GM23248 (cell line): ENCODE measurements around the gene BRD4. TPM values are rescaled to one million over a fixed set of nuclear protein-coding genes. Genes with fewer than 3 reads are reported as not detected.

ENCODE experiments used
- DNase-seq: peaks from one replicate; pipeline ENCODE4 v3.0.0-alpha.2; 2015
- H2AFZ ChIP-seq: fragments of 200-600 bp; sonication (generic); 2 replicates; pipeline ENCODE4 v1.6.1; 2016; ENCODE audit warnings: antibody characterized with exemption
- H3F3A ChIP-seq: fragments of 200-600 bp; sonication (generic); 2 replicates; pipeline ENCODE4 v1.6.1; 2016; ENCODE audit warnings: mild to moderate bottlenecking, antibody characterized with exemption, mixed run types; ENCODE audit not compliant: insufficient read depth
- H3K27ac ChIP-seq: fragments of 200-600 bp; sonication (generic); 2 replicates; pipeline ENCODE4 v1.5.1; 2016; ENCODE audit warnings: mild to moderate bottlenecking
- H3K27me3 ChIP-seq: fragments of 200-600 bp; sonication (generic); replicated peaks from 2 replicates; pipeline ENCODE4 v1.6.1; 2016; ENCODE audit warnings: mild to moderate bottlenecking; ENCODE audit not compliant: insufficient read depth
- H3K36me3 ChIP-seq: fragments of 200-600 bp; sonication (generic); 2 replicates; pipeline ENCODE4 v1.6.1; 2016; ENCODE audit warnings: low read depth, mild to moderate bottlenecking
- H3K4me1 ChIP-seq: fragments of 200-600 bp; sonication (generic); 2 replicates; pipeline ENCODE4 v1.6.1; 2016; ENCODE audit warnings: mild to moderate bottlenecking; ENCODE audit not compliant: insufficient read depth
- H3K4me2 ChIP-seq: fragments of 200-600 bp; sonication (generic); one replicate; pipeline ENCODE4 v1.6.1; 2016; ENCODE audit warnings: mild to moderate bottlenecking; ENCODE audit not compliant: unreplicated experiment
- H3K4me3 ChIP-seq: fragments of 200-600 bp; sonication (generic); 2 replicates; pipeline ENCODE4 v1.5.1; 2016; ENCODE audit warnings: mild to moderate bottlenecking
- H3K79me2 ChIP-seq: fragments of 200-600 bp; sonication (generic); 2 replicates; pipeline ENCODE4 v1.6.1; 2016; ENCODE audit warnings: mild to moderate bottlenecking; ENCODE audit not compliant: insufficient read depth
- H3K9ac ChIP-seq: fragments of 200-600 bp; sonication (generic); 2 replicates; pipeline ENCODE4 v1.6.1; 2016; ENCODE audit warnings: mild to moderate bottlenecking
- H3K9me2 ChIP-seq: fragments of 200-600 bp; sonication (generic); 2 replicates; pipeline ENCODE4 v1.6.1; 2016; ENCODE audit warnings: mixed run types, mild to moderate bottlenecking, moderate library complexity; ENCODE audit not compliant: insufficient read depth
- H3K9me3 ChIP-seq: fragments of 200-600 bp; sonication (generic); one replicate; pipeline ENCODE4 v1.6.1; 2017; ENCODE audit warnings: low read depth
- H4K20me1 ChIP-seq: fragments of 200-600 bp; sonication (generic); 2 replicates; pipeline ENCODE4 v1.6.0; 2016; ENCODE audit not compliant: insufficient read depth
- EZH2 ChIP-seq: fragments of 200-600 bp; sonication (generic); IDR thresholded peaks from 2 replicates; pipeline ENCODE4 v1.6.1; 2018; ENCODE audit warnings: antibody characterized with exemption, mild to moderate bottlenecking; ENCODE audit not compliant: insufficient read depth, poor library complexity, severe bottlenecking
- EZH2phosphoT487 ChIP-seq: fragments of 200-600 bp; sonication (generic); IDR thresholded peaks from 2 replicates; pipeline ENCODE4 v1.6.1; 2018; ENCODE audit warnings: antibody characterized with exemption, moderate library complexity, mild to moderate bottlenecking, low read depth; ENCODE audit not compliant: insufficient read depth
- WGBS, 2 experiments: methylation state at CpG; one replicate each; pipeline ENCODE4 v1.1.6; 2015 to 2017; ENCODE audit warnings: low lambda C conversion rate in 2 of 2, low coverage in 1 of 2; ENCODE audit errors: missing lambda C conversion rate in 2 of 2; 5-methylcytosine and 5-hydroxymethylcytosine counted together
- in situ Hi-C: fragments of 300-500 bp; cut with MboI; formaldehyde crosslinking; loops from 2 replicates; pipeline ENCODE4 v1.15.0; 2020
- polyA plus RNA-seq: library from polyadenylated mRNA; unstranded; fragments of >200 nt; fragmentation: Nextera tagmentation; extraction: Ambion mirVana; gene quantifications from 2 replicates; pipeline ENCODE4 v1.2.1, GENCODE V29; 2016
- total RNA-seq: library from RNA; depleted of rRNA; stranded (reverse); fragments of >200 nt; shearing (Covaris generic); gene quantifications from 2 replicates; pipeline ENCODE4 v1.2.3, GENCODE V29; 2014

Gene BRD4
- total and polyA plus RNA-seq, 2 experiments from 2014 or later, result 9.0 to 18.6 TPM

GRCh38 chr19:15238639-15239155, 93.6 kb downstream of the BRD4 start:
- Histone ChIP-seq H2AFZ (no peak overlapping the region), H3K9me2 (no peaks in the 10 kb centered on the region), H3K4me2 (no peak overlapping the region), H4K20me1 (no peaks in the 10 kb centered on the region), H3F3A (peaks cover 22% of the 10 kb centered on the region), H3K9me3 (no peaks in the 10 kb centered on the region), H3K27ac (no peak overlapping the region), H3K4me3 (no peak overlapping the region), H3K36me3 (peaks cover 29% of the 10 kb centered on the region; the same call in 1 of the 2 replicates), H3K9ac (no peak overlapping the region), H3K27me3 (no peaks in the 10 kb centered on the region), H3K79me2 (peaks cover 25% of the 10 kb centered on the region), H3K4me1 (no peaks in the 10 kb centered on the region)
- no peak for TF ChIP-seq EZH2phosphoT487
- no peak for TF ChIP-seq EZH2
- in situ Hi-C loops, result no loop called here
- DNase-seq, result no peak
- WGBS, 2 experiments, result 91 to 93% methylated on average over 25 to 29 of the region's 29 CpGs

GRCh38 chr19:15237759-15238638, 94.3 kb downstream of the BRD4 start:
- no peak overlapping the region for H3K9ac ChIP-seq
- no peak overlapping the region for H2AFZ ChIP-seq
- TF ChIP-seq EZH2 (no peak), EZH2phosphoT487 (no peak)
- H3K4me2 ChIP-seq, result no peak overlapping the region
- no peak overlapping the region for H3K4me3 ChIP-seq
- no peaks in the 10 kb centered on the region for H3K9me2 ChIP-seq
- H3K79me2 ChIP-seq, result 0 out of 2 replicates have a peak, but pooled peaks cover 22% of the 10 kb centered on the region
- WGBS, 2 experiments, result 87 to 91% methylated on average over 40 to 42 of the region's 42 CpGs
- no peak overlapping the region for H3K27ac ChIP-seq
- H3K4me1 ChIP-seq, result no peaks in the 10 kb centered on the region
- no peaks in the 10 kb centered on the region for H3K27me3 ChIP-seq
- DNase-seq, result no peak
- in situ Hi-C loops, result no loop called here
- peaks cover 22% of the 10 kb centered on the region for H3F3A ChIP-seq
- no peaks in the 10 kb centered on the region for H3K9me3 ChIP-seq
- no peaks in the 10 kb centered on the region for H4K20me1 ChIP-seq
- peaks cover 27% of the 10 kb centered on the region; the same call in 1 of the 2 replicates for H3K36me3 ChIP-seq

- Histone ChIP-seq H3K27ac (no peak overlapping the region), H3K4me3 (no peak overlapping the region), H4K20me1 (no peaks in the 10 kb centered on the region), H3K9ac (no peak overlapping the region), H3K9me3 (no peaks in the 10 kb centered on the region), H3K4me2 (no peak overlapping the region), H3K4me1 (no peaks in the 10 kb centered on the region), H3K27me3 (no peaks in the 10 kb centered on the region), H3K79me2 (0 out of 2 replicates have a peak, but pooled peaks cover 14% of the 10 kb centered on the region), H3K36me3 (peaks cover 19% of the 10 kb centered on the region; the same call in 1 of the 2 replicates), H2AFZ (no peak overlapping the region), H3K9me2 (no peaks in the 10 kb centered on the region), H3F3A (peaks cover 22% of the 10 kb centered on the region)
- TF ChIP-seq EZH2, result no peak
- TF ChIP-seq EZH2phosphoT487, result no peak
- WGBS, 2 experiments, result 86 to 92% methylated on average over 9 of the region's 9 CpGs
- DNase-seq, result no peak
- in situ Hi-C loops, result no loop called here
Measured at GRCh38 chr19:15236886-15237285, 95.5 kb downstream of the BRD4 start.

GRCh38 chr19:15235781-15236180, 96.6 kb downstream of the BRD4 start:
- Histone ChIP-seq H3K4me3 (no peak overlapping the region), H3K9me2 (no peaks in the 10 kb centered on the region), H3K4me2 (no peak overlapping the region), H3F3A (peaks cover 22% of the 10 kb centered on the region), H3K4me1 (no peaks in the 10 kb centered on the region), H4K20me1 (no peaks in the 10 kb centered on the region), H3K27me3 (no peaks in the 10 kb centered on the region), H3K36me3 (peaks cover 19% of the 10 kb centered on the region; the same call in 1 of the 2 replicates), H2AFZ (no peak overlapping the region), H3K9ac (no peak overlapping the region), H3K27ac (no peak overlapping the region), H3K9me3 (no peaks in the 10 kb centered on the region), H3K79me2 (0 out of 2 replicates have a peak, but pooled peaks cover 5% of the 10 kb centered on the region)
- TF ChIP-seq EZH2, result no peak
- no peak for TF ChIP-seq EZH2phosphoT487
- in situ Hi-C loops, result no loop called here
- 93 to 97% methylated on average over 2 of the region's 2 CpGs for WGBS, 2 experiments
- DNase-seq, result no peak
